Stomach (tissue), 9 donors: Measurements from ENCODE around the gene LFNG. TPM values are rescaled to one million over a fixed set of nuclear protein-coding genes. Genes with fewer than 3 reads are reported as not detected.

ENCODE experiments used
- DNase-seq, 2 donors: peaks; one replicate each; pipeline versions ENCODE4 v3.0.0 to v3.0.0-alpha.2; 2013 to 2019
- H3K27ac ChIP-seq, 5 donors: fragments of 200-600 bp in 4 of 5; sonication (generic) in 4 of 5; one replicate each; pipeline ENCODE4 v1.5.1; 2013 to 2019; ENCODE audit warnings: mild to moderate bottlenecking in 1 of 5, moderate library complexity in 1 of 5
- H3K27me3 ChIP-seq, 3 donors: fragments of 200-600 bp; sonication (generic); one replicate each; pipeline ENCODE4 v1.5.1; 2017 to 2019; ENCODE audit warnings: mixed run types in 1 of 3
- H3K36me3 ChIP-seq, 4 donors: fragments of 200-600 bp; sonication (generic); 1 replicate in 3 of 4; 2 replicates in 1 of 4; pipeline ENCODE4 v1.5.1; 2016 to 2019
- H3K4me1 ChIP-seq, 4 donors: fragments of 200-600 bp; sonication (generic); one replicate each; pipeline ENCODE4 v1.5.1; 2016 to 2019
- H3K4me3 ChIP-seq, 4 donors: fragments of 200-600 bp; sonication (generic) in 3 of 4; one replicate each; pipeline ENCODE4 v1.5.1; 2016 to 2019; ENCODE audit warnings: mild to moderate bottlenecking in 1 of 4
- H3K9me3 ChIP-seq, 4 donors: fragments of 200-600 bp; sonication (generic); one replicate each; pipeline ENCODE4 v1.5.1; 2016 to 2019
- CTCF ChIP-seq, 7 experiments: fragments of 450-650 bp in 4 of 7; fragments of 200-600 bp in 3 of 7; sonication (generic) in 3 of 7; IDR thresholded peaks; one replicate each; pipeline ENCODE4 v1.5.1; 2016 to 2019; ENCODE audit warnings: antibody characterized with exemption in 7 of 7, control low read depth in 2 of 7, mild to moderate bottlenecking in 1 of 7
- EP300 ChIP-seq: sonication (generic); formaldehyde crosslinking; IDR thresholded peaks from one replicate; pipeline ENCODE4 v1.6.1; 2017; ENCODE audit warnings: antibody characterized with exemption
- POLR2A ChIP-seq, 4 donors: fragments of 450-650 bp; IDR thresholded peaks; one replicate each; pipeline ENCODE4 v1.6.1; 2016; ENCODE audit warnings: antibody characterized with exemption in 4 of 4, control low read depth in 2 of 4, mild to moderate bottlenecking in 1 of 4, moderate library complexity in 1 of 4
- POLR2AphosphoS5 ChIP-seq, 3 donors: sonication (generic); formaldehyde crosslinking; IDR thresholded peaks; one replicate each; pipeline ENCODE4 v1.6.1; 2016; ENCODE audit warnings: antibody characterized with exemption in 3 of 3
- WGBS, 5 donors: extraction: QIAGEN DNeasy Blood & Tissue Kit in 3 of 5; methylation state at CpG; one replicate each; pipeline versions ENCODE4 v1.1.5 to v1.1.7; 2013 to 2018; 5-methylcytosine and 5-hydroxymethylcytosine counted together
- intact Hi-C: fragments of 100-400 bp; cut with DNase I; formaldehyde crosslinking; loops from one replicate; pipeline ENCODE4 v1.15.1; 2023; ENCODE audit warnings: low total_unique reads
- polyA plus RNA-seq, 3 donors: library from polyadenylated mRNA; stranded (reverse); fragments of 200-250 nt; gene quantifications; one replicate each; pipeline ENCODE4 v1.2.3, GENCODE V29; 2013
- total RNA-seq, 5 donors: library from RNA; depleted of rRNA; stranded (reverse); fragments of >200 nt; gene quantifications; one replicate each; pipeline versions ENCODE4 v1.1.0 to v1.2.3, GENCODE V29; 2014 to 2016
- donor health status: healthy with polysubstance abuse.
- donor health status: Bipolar disorder and iron deficiency.
- donor health status: healthy.

LFNG gene
- total and polyA plus RNA-seq, 8 donors = 8.0 to 103 (median 17.4) TPM

DNA sequence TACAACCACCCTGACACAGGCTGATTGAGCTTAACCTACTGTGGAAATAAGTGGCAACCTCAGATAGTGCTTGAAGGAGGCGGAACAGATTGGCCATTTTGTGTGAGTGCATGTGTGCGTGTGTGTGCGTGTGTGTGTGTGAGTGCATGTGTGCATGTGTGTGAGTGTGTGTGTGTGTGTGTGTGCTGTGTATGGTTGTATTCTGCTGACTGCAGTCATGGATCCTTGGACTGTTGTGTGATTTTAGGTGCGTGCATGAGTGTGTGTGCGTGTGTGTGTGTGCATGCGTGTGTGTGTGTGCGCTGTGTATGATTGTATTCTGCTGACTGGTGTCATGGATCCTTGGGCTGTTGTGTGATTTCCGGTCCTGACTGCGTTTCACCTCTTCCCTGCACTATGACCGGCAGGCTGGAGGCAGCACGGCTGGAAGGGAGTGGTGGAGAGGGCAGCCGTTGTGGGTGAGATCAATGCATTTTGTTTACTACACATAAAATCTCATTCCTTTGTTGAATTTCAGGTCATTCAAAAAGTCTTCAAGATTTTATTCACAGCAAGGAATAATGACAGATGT lies 45.5 kb downstream of the LFNG start:
- Histone ChIP-seq H3K4me3 (no peak overlapping the region), H3K36me3 (peaks cover 0 to 12% (median 7%) of the 10 kb centered on the region in 4 donors), H3K27ac (no peak overlapping the region), H3K4me1 (peaks cover 5 to 51% (median 20%) of the 10 kb centered on the region in 4 donors), H3K27me3 (no peaks in the 10 kb centered on the region), H3K9me3 (no peaks in the 10 kb centered on the region)
- intact Hi-C loops = loop anchor here (10.0 kb wide), 1 partner anchor 100 kb away; no protein-coding TSS in a partner anchor
- WGBS, 5 donors = 46 to 90% (median 63%) methylated on average over 12 of the region's 12 CpGs
- DNase-seq = peak in 1 of 2 donors; percentile 65
- TF ChIP-seq EP300 (no peak), CTCF (IDR thresholded peaks at IDR 0.05) (no peak), POLR2AphosphoS5 (IDR thresholded peaks at IDR 0.05) (peak in 1 of 3 donors; percentile 40), POLR2A (IDR thresholded peaks at IDR 0.05) (no peak)

- 78 to 86% (median 80%) methylated on average over 8 of the region's 8 CpGs for WGBS, 5 donors
- no peak overlapping the region for H3K27ac ChIP-seq
- H3K9me3 ChIP-seq = no peaks in the 10 kb centered on the region
- no peak for TF ChIP-seq POLR2A (IDR thresholded peaks at IDR 0.05)
- TF ChIP-seq EP300 = no peak
- no peak for TF ChIP-seq CTCF (IDR thresholded peaks at IDR 0.05)
- TF ChIP-seq POLR2AphosphoS5 (IDR thresholded peaks at IDR 0.05) = no peak
- H3K4me3 ChIP-seq = no peak overlapping the region
- intact Hi-C loops = loop anchor here (10.0 kb wide), 1 partner anchor 102 kb away; no protein-coding TSS in a partner anchor
- no peak for DNase-seq
- H3K36me3 ChIP-seq = peaks cover 0 to 12% (median 7%) of the 10 kb centered on the region in 4 donors
- H3K4me1 ChIP-seq = peaks cover 0 to 39% (median 7%) of the 10 kb centered on the region in 4 donors
- no peaks in the 10 kb centered on the region for H3K27me3 ChIP-seq
These were observed 46.8 kb downstream of the LFNG start for GRCh38 chr7:2566348-2566889.

DNA sequence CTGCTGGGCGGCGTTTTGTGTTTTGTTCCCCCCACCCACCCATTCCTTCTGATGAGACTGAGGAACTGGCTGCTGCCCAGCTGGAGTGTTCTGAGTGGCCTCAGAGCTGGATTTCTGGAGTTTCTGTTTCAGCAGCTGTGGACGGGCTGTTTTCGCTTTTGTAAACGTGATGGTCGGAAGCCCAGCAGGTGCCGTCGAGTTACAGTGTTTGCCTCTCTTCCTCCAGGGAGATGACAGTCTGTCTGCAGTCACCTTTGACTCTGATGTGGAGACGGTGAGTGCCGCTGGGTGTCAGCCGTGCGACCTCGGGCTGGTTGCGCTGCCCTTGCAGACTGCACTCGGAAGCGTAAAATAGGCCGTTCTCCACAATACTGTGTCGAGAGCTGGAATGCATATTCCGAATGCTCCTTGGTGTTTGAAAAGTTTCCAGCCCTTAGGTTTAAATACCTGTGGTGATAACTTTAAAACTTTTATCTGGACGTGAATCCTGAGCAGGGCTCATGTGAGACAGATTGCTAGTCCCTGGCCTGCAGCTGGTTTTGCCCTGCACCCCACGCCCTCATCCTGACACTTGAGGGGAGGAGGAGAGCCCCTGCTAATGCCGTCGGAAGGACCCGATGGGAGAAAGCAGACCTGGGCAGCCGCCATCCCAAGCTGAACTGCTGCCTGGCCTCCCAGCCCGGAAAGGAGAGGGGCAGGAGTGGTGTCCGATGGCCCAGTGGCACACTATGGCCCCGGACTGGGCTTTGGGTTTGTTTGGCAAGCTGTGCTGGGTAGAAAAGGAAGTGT lies 47.5 kb downstream of the LFNG start:
- Histone ChIP-seq H3K4me3 (no peak overlapping the region), H3K27ac (no peak overlapping the region), H3K4me1 (peaks cover 0 to 34% (median 6%) of the 10 kb centered on the region in 4 donors), H3K9me3 (no peaks in the 10 kb centered on the region), H3K27me3 (no peaks in the 10 kb centered on the region), H3K36me3 (peaks cover 0 to 13% (median 9%) of the 10 kb centered on the region in 4 donors)
- no peak for TF ChIP-seq CTCF (IDR thresholded peaks at IDR 0.05)
- no peak for TF ChIP-seq EP300
- TF ChIP-seq POLR2A (IDR thresholded peaks at IDR 0.05) = no peak
- no peak for TF ChIP-seq POLR2AphosphoS5 (IDR thresholded peaks at IDR 0.05)
- intact Hi-C loops = loop anchor here (10.0 kb wide), 1 partner anchor 102 kb away; no protein-coding TSS in a partner anchor
- DNase-seq = peak in 1 of 2 donors; percentile 56
- WGBS, 5 donors = 73 to 84% (median 78%) methylated on average over 27 to 28 of the region's 28 CpGs

DNA sequence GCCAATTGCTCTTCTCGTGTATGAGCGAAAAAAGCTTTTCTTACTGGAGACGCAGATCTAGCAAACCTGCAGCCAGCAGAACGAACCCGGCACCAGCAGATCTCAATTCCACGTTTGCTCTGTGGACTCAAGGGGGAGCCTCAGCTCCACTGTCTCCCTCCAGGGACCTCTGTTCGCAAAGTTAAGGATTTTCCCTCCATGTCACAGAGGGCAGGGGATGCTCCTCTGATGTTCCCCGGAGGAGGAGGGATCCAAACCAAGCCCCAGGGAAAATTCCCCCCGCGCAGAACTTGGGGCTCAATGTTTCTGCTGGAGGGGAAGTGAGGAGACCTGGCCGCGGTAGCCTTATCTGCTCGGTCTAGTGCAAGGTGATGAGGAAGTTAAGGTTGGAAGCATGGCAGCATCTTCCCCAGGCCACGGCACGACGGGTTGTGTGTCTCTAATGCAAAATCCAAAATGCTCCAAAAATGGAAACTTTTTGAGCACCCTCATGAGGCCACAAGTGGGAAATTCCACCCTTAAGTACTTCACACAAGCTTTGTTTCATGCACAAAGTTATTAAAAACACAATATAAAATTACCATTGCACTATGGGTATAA lies 48.2 kb downstream of the LFNG start:
- H3K27ac ChIP-seq = no peak overlapping the region
- H3K36me3 ChIP-seq = peaks cover 0 to 20% (median 9%) of the 10 kb centered on the region in 4 donors
- no peak overlapping the region for H3K4me3 ChIP-seq
- intact Hi-C loops = loop anchor here (10.0 kb wide), 1 partner anchor 103 kb away; no protein-coding TSS in a partner anchor
- TF ChIP-seq POLR2AphosphoS5 (IDR thresholded peaks at IDR 0.05) (no peak), CTCF (IDR thresholded peaks at IDR 0.05) (peak in 2 of 7 experiments; percentile 7 to 14)
- DNase-seq = peak in 1 of 2 donors; percentile 73
- H3K4me1 ChIP-seq = peaks cover 0 to 37% (median 8%) of the 10 kb centered on the region in 4 donors
- H3K27me3 ChIP-seq = no peaks in the 10 kb centered on the region
- WGBS, 5 donors = 52 to 69% (median 57%) methylated on average over 12 to 16 of the region's 16 CpGs
- H3K9me3 ChIP-seq = no peaks in the 10 kb centered on the region
